HL-60 (cell line): Measurements from ENCODE around the gene LRFN2.

Source experiments
- DNase-seq, 2 experiments: peaks; one replicate each; pipeline ENCODE4 v3.0.0-alpha.2; 2010 to 2020; ENCODE audit warnings: low read depth in 1 of 2, low spot score in 1 of 2
- H3K27ac ChIP-seq: fragments of 250-450 bp; sonication (Bioruptor Pico); replicated peaks from 2 replicates; pipeline ENCODE4 v1.5.1; 2020; ENCODE audit warnings: mild to moderate bottlenecking, moderate library complexity
- H3K27me3 ChIP-seq: fragments of 250-450 bp; sonication (Bioruptor Pico); 2 replicates; pipeline ENCODE4 v1.5.1; 2021; ENCODE audit warnings: mild to moderate bottlenecking, moderate library complexity; ENCODE audit not compliant: insufficient read depth, poor library complexity, severe bottlenecking
- H3K4me3 ChIP-seq: replicated peaks from 2 replicates; pipeline ENCODE4 v1.5.1; 2011; ENCODE audit warnings: mild to moderate bottlenecking, control low read depth, low read length; ENCODE audit not compliant: insufficient read depth
- GABPA ChIP-seq: IDR thresholded peaks from 2 replicates; pipeline ENCODE4 v1.6.1; 2012; ENCODE audit warnings: low read depth
- POLR2AphosphoS5 ChIP-seq: IDR thresholded peaks from 2 replicates; pipeline ENCODE4 v1.6.1; 2012; ENCODE audit warnings: low read depth
- SPI1 ChIP-seq: IDR thresholded peaks from 2 replicates; pipeline ENCODE4 v1.6.1; 2012; ENCODE audit warnings: low read depth, mild to moderate bottlenecking, borderline replicate concordance
- TF ChIP-seq, protein P1 (sequence below): IDR thresholded peaks from 2 replicates; pipeline ENCODE4 v1.6.1; 2012; ENCODE audit warnings: low read depth; ENCODE audit not compliant: insufficient replicate concordance
- TF ChIP-seq, protein P2 (sequence below): IDR thresholded peaks from one replicate; pipeline ENCODE4 v1.5.1; 2011; ENCODE audit warnings: low read length, control low read depth, inconsistent platforms; ENCODE audit not compliant: insufficient read depth

The LRFN2 gene

GRCh38 chr6:40383348-40384115 is 203.6 kb downstream of the LRFN2 start:
- no peak for DNase-seq
- TF ChIP-seq SPI1, result no peak
- TF ChIP-seq, protein P1, sequence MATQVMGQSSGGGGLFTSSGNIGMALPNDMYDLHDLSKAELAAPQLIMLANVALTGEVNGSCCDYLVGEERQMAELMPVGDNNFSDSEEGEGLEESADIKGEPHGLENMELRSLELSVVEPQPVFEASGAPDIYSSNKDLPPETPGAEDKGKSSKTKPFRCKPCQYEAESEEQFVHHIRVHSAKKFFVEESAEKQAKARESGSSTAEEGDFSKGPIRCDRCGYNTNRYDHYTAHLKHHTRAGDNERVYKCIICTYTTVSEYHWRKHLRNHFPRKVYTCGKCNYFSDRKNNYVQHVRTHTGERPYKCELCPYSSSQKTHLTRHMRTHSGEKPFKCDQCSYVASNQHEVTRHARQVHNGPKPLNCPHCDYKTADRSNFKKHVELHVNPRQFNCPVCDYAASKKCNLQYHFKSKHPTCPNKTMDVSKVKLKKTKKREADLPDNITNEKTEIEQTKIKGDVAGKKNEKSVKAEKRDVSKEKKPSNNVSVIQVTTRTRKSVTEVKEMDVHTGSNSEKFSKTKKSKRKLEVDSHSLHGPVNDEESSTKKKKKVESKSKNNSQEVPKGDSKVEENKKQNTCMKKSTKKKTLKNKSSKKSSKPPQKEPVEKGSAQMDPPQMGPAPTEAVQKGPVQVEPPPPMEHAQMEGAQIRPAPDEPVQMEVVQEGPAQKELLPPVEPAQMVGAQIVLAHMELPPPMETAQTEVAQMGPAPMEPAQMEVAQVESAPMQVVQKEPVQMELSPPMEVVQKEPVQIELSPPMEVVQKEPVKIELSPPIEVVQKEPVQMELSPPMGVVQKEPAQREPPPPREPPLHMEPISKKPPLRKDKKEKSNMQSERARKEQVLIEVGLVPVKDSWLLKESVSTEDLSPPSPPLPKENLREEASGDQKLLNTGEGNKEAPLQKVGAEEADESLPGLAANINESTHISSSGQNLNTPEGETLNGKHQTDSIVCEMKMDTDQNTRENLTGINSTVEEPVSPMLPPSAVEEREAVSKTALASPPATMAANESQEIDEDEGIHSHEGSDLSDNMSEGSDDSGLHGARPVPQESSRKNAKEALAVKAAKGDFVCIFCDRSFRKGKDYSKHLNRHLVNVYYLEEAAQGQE, result no peak
- TF ChIP-seq GABPA, result no peak
- TF ChIP-seq POLR2AphosphoS5, result no peak
- TF ChIP-seq, protein P2, sequence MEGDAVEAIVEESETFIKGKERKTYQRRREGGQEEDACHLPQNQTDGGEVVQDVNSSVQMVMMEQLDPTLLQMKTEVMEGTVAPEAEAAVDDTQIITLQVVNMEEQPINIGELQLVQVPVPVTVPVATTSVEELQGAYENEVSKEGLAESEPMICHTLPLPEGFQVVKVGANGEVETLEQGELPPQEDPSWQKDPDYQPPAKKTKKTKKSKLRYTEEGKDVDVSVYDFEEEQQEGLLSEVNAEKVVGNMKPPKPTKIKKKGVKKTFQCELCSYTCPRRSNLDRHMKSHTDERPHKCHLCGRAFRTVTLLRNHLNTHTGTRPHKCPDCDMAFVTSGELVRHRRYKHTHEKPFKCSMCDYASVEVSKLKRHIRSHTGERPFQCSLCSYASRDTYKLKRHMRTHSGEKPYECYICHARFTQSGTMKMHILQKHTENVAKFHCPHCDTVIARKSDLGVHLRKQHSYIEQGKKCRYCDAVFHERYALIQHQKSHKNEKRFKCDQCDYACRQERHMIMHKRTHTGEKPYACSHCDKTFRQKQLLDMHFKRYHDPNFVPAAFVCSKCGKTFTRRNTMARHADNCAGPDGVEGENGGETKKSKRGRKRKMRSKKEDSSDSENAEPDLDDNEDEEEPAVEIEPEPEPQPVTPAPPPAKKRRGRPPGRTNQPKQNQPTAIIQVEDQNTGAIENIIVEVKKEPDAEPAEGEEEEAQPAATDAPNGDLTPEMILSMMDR, result no peak
- no peaks in the 10 kb centered on the region for H3K27me3 ChIP-seq

GRCh38 chr6:40380271-40380670 is 206.9 kb downstream of the LRFN2 start:
- H3K27me3 ChIP-seq, result no peaks in the 10 kb centered on the region
- no peak for TF ChIP-seq SPI1
- TF ChIP-seq, protein P1, result no peak
- TF ChIP-seq GABPA, result no peak
- no peak for TF ChIP-seq POLR2AphosphoS5
- TF ChIP-seq, protein P2, result no peak
- no peak overlapping the region for H3K4me3 ChIP-seq
- H3K27ac ChIP-seq, result no peak overlapping the region
- no peak for DNase-seq

More at GRCh38 chr6:40383348-40384115, 203.6 kb downstream of the LRFN2 start:
- no peak overlapping the region for H3K27ac ChIP-seq
- H3K4me3 ChIP-seq, result no peak overlapping the region

- H3K27me3 ChIP-seq, result no peaks in the 10 kb centered on the region
- H3K27ac ChIP-seq, result no peak overlapping the region
- no peak for DNase-seq
- TF ChIP-seq POLR2AphosphoS5 (no peak), GABPA (no peak), SPI1 (no peak)
- TF ChIP-seq, protein P1, result no peak
- TF ChIP-seq, protein P2, result no peak
- no peak overlapping the region for H3K4me3 ChIP-seq
Measured at GRCh38 chr6:40379811-40380210, 207.4 kb downstream of the LRFN2 start.
